Measurements from ENCODE around the gene BIRC5. TPM values are rescaled to one million over a fixed set of nuclear protein-coding genes. Genes with fewer than 3 reads are reported as not detected.

The BIRC5 gene
- total RNA-seq, 1 experiment from 2014 or later, result 140 TPM

GRCh38 chr17:78224231-78225087, 10.4 kb downstream of the BIRC5 start:
- Histone ChIP-seq H3K4me3 (replicated peaks in 1 of 2; ENCODE audit: low read depth in 1 of 2, low read length in 2 of 2) (no peak overlapping the region), H3K79me2 (ENCODE audit: insufficient read depth, low read length) (peaks cover 24% of the 10 kb centered on the region), H3K4me2 (ENCODE audit: low read length) (no peak overlapping the region), H4K20me1 (ENCODE audit: insufficient read depth) (no peaks in the 10 kb centered on the region), H3K27ac (ENCODE audit: low read depth, low read length) (no peak overlapping the region), H3K4me1 (ENCODE audit: control insufficient read depth in 1 of 2, insufficient read depth in 2 of 2, low read length in 2 of 2) (no peaks in the 10 kb centered on the region), H3K9ac (ENCODE audit: low read length) (no peak overlapping the region), H3K9me3 (ENCODE audit: control insufficient read depth in 1 of 2, insufficient read depth in 1 of 2, low read depth in 1 of 2, low read length in 2 of 2) (no peaks in the 10 kb centered on the region), H3K27me3 (ENCODE audit: insufficient read depth, low read length) (no peaks in the 10 kb centered on the region), H2AFZ (ENCODE audit: low read depth, low read length, poor library complexity, severe bottlenecking) (no peak overlapping the region), H3K36me3 (ENCODE audit: control insufficient read depth in 1 of 2, insufficient read depth in 2 of 2, low read length in 2 of 2) (peaks cover 40 to 43% of the 10 kb centered on the region in 2 experiments), H3K9me2 (ENCODE audit: insufficient read depth) (no peaks in the 10 kb centered on the region)
- TF ChIP-seq TCF7L2 (IDR thresholded peaks at IDR 0.05; ENCODE audit: borderline replicate concordance, extremely low read depth, insufficient read depth, insufficient read length) (no peak), FOSL1 (IDR thresholded peaks at IDR 0.05; ENCODE audit: low read depth) (no peak), EGR1 (IDR thresholded peaks at IDR 0.05; ENCODE audit: low read depth) (no peak), ATF3 (IDR thresholded peaks at IDR 0.05) (no peak), POLR2A (IDR thresholded peaks at IDR 0.05; ENCODE audit: borderline replicate concordance, extremely low read depth, insufficient read depth, insufficient read length) (no peak), CTCF (IDR thresholded peaks at IDR 0.05 in 2 of 3, conservative IDR thresholded peaks at IDR 0.05 in 1 of 3; ENCODE audit: borderline replicate concordance in 1 of 3, insufficient read depth in 1 of 3, low read depth in 2 of 3, low read length in 2 of 3) (no peak), JUND (IDR thresholded peaks at IDR 0.05) (no peak), ZNF274 (IDR thresholded peaks at IDR 0.05; ENCODE audit: low read depth, low read length) (no peak), RAD21 (IDR thresholded peaks at IDR 0.05; ENCODE audit: low read depth) (no peak), EZH2phosphoT487 (IDR thresholded peaks at IDR 0.05; ENCODE audit: borderline replicate concordance) (no peak), SRF (IDR thresholded peaks at IDR 0.05; ENCODE audit: low read depth) (no peak), ZFX (IDR thresholded peaks at IDR 0.05) (no peak), ELF1 (IDR thresholded peaks at IDR 0.05; ENCODE audit: borderline replicate concordance, low read depth) (no peak), EZH2 (IDR thresholded peaks at IDR 0.05) (no peak), CEBPB (IDR thresholded peaks at IDR 0.05; ENCODE audit: low read depth) (no peak), REST (IDR thresholded peaks at IDR 0.05; ENCODE audit: low read depth) (no peak)
- POLR2A ChIA-PET, result interaction anchor here (1.4 kb wide), 1 partner anchor 37 kb away, joined by 4 read pairs; the partner anchor contains the start of genes AFMID and TK1
- no TSS peak for BruUV-seq (replicated peaks)
- intact Hi-C loops (cut with micrococcal nuclease), result no loop called here
- CTCF ChIA-PET, result no interaction called here
- RAD21 ChIA-PET (ENCODE audit: low non-redundant PET in 1 of 2, low total read pairs in 2 of 2, uncharacterized antibody in 2 of 2, unreplicated experiment in 2 of 2), result no interaction called here
- ATAC-seq (no peak), DNase-seq (ENCODE audit: low read depth, low spot score) (no peak)

Data from HCT116 (cell line).